GM21423 (cell line): ENCODE measurements around the gene FUCA2.
"Not testable (repeated sequence)": the region's sequence is repeated elsewhere in the genome, so short reads cannot be mapped to it uniquely, and the experiment has no call there.

Experiments used
- ATAC-seq: cut with Tn5 transposase; IDR thresholded peaks from one replicate; pipeline ENCODE4 v1.9.1; 2021; ENCODE audit warnings: mild to moderate bottlenecking, moderate library complexity; ENCODE audit not compliant: unreplicated experiment

Gene FUCA2

DNA sequence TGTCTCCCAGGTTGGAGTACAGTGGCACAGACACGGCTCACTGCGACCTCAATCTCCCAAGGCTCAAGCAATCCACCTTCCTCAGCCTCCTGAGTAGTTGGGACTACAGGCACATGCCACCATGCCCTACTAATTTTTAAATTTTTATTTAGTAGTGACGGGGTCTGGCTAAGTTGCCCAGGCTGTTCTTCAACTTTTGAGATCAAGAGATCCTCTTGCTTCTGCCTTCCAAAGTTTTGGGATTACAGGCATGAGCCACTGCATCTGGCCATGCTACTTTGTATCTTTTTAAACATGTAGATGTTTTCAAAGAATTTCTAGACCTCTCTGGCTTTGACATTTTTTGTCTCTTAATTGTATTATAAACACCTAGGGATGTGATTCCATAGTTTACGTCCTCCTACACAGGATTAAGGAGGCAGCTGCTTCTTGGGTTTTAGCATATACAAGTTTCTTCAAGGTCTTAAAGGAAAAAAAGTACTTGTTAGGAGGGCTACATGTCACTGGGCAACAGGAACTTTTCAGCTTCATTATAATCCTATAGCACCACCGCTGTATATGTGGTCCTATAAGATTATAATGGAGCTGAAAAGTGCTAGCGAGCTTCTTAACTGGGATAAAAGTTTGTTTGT, 62.3 kb downstream of the FUCA2 start:
- no peak for ATAC-seq

DNA sequence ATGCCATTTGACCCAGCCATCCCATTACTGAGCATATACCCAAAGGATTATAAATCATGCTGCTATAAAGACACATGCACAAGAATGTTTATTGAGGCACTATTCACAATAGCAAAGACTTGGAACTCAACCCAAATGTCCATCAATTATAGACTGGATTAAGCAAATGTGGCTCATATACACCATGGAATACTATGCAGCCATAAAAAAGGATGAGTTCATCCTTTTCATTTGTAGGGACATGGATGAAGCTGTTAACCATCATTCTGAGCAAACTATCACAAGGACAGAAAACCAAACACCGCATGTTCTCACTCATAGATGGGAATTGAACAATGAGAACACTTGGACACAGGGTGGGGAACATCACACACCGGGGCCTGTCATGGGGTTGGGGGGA, 63.7 kb downstream of the FUCA2 start:
- not testable (repeated sequence) for ATAC-seq
